ENCODE data around the gene MAP2K5.

Gene MAP2K5

DNA sequence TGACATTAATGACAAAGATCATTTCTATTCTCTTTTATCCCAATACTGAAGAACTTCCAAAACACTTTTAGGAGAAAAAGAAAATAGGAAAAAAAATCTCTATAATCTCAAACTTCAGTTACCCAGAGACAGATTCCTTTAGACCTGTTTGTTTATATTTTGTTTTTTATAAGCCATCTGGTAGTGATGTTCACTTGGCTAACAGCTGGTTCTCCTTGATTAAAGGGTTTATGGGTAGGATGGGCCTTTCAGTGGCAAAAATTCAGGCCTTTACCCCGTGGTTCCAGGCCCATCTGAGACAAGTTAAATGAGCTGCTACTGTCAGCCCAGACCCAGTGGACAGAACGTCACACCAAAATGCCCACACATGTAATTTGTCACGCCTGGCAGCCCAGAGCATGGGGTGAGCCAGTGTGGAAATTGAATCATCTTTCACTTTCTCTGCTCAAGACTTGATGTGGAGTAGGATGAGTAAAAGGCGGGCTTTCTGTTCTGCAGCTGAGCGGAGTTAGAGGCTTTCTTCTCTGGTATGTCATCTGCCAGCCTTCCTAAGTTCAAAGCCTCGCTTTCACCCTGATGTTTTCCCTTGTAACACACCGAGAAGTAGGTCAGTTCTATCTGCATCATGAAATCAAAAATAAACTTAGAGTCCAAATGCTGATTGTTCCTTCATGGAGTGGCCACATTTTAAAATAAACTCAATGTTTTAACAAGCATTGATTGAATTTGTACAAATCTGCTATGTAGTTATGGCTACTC is 220.3 kb downstream of the MAP2K5 start:
- DNase-seq: peak in 1 of 2 experiments; percentile 42

DNA sequence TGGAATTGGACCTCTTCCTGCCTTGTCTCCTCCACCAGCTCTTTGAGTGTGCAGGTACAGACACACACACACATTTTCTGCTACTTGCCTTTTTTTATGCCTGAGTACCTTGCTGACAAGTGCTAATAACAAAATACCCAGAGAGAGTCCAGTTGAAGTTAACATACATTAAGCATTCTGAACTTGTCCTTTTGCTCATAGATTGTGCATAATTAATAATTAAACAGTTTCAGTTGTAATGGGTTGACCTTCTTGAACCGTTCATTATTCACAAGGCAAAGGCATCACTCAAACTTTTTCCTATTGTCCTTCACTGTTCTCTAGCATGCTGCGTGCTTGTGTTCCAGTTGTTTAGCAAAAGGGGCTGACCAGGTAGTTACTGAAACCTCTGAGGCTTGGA is 223.2 kb downstream of the MAP2K5 start:
- DNase-seq: peak in 1 of 2 experiments; percentile 46

DNA sequence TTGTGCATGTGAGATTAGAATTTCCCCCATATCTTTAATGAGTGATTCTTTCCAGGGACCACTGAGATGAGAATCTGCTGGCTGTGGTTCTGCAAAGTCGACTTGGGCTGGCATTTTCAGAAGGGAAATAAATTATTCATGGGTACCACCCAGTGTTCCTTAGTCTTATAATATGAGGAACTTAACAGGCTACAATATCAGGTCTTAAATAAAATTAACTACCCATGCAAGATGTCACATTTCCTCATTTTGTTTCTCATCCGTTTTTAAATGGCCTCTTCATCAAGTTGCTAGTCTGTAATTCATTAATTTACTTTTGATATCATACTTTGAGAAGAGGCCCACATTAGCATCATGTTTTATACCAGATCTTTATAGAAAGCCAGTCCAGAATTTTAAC is 224.5 kb downstream of the MAP2K5 start:
- DNase-seq: peak in 1 of 2 experiments; percentile 59

DNA sequence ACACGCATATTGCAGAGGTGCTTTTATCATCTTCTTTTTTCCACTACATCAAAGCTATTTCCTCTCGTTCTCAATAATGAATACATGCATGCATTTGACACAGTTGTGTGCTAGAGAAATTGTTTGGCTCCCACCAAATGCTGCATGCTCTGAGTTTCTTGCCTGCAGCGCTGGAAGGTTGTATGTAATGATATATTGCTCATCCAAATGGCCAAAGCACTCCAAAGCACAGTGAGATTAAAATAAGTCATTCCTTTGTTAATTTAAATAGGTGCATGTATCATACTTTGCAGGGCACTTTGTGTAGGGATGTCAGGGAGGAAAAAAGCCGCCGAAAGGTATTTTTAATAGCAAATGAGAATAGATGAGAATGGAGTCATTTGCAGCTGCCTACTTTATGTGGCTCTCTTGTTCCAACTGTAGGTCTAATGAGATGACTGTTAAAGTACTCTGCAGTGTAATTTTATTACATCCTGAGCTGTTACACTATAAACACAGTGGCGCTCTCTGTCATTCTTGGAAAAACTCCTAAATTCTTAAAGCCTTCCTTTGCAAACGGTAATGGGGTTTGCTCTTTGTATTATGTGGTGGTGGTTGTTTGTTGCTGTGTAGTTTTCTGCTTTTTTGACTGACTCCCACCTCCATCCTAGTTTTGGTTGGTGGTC is 225.9 kb downstream of the MAP2K5 start:
- DNase-seq: peak; percentile 93

DNA sequence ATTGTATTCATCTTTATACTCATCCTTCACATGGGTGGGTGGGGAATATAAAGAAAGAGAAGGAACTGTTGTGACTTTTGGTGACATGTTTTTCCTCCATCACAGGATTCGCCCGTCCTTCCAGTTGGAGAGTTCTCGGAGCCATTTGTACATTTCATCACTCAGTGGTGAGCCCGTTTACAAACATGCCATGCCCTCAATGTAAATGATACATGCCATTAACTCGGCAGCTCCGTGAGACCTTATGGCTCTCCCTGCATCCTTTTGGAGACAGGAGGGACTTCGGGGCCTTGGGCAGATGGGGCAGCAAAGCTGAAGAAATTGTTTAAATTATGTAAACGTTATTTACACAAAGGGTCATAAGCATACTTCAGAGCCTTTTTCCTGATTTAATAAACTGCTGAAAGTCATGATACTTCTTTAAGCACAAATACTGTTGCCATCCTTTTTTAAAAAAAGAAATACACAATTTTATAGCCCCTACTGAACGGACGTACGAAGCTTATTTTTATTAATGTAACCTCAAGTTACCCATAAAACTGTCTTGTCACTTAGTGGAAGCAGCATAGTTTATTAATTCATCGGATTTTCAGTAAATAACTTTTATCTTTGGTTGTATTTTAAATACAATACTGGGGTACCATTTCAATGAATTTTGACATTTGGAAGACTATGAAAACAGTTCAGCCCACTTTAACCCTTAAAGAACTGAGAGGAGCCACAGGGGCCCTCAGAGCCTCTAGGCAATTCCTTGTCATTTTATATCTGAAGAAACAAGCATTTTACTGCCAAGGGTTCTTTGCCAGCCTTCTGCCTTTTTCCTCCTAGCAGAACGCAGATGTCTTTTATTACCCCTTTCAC is 227.2 kb downstream of the MAP2K5 start:
- DNase-seq: peak; percentile 83 to 87

DNA sequence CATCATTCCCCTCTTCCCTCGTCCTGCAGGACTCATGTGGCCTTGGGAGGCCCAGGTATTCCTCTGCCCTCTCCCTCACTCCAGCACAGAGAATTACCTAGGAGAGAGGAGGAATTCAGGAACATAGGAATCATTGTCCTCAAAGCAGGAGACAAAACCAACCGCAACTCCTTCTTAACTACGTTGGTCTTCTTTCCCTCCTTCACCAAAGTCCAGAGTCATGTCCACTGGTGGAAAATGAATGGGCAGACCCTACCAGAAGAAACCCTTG is 227.8 kb downstream of the MAP2K5 start:
- DNase-seq: peak in 1 of 2 experiments; percentile 55

DNA sequence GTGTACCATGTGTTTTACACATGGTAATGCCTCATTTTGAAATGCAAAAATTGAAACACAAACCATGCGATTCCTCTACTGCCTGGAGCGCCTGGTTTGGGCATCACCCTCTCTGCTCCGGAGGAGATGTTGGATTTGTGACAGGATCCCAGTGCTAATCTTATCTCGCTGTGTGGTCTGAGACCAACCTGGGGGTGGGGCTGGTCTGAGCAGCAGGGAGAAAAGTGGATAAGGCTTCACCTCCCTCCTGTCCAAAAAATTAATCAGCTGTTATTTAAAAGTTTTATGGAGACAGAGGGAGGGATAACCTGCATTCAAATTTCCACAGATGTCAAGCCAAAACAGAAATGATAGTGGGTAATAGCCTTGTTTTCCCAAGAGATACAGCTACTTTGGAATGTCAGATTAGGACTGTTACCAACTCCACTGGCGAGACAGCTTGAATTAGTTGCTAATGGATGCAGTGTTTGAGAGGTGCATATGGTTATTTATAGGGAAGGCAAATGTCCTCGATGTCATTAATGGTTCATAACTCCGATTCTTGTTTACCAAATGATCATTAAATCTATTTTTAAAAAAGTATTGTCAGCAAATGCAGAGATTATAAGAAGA is 228.8 kb downstream of the MAP2K5 start:
- DNase-seq: peak; percentile 76 to 79

DNA sequence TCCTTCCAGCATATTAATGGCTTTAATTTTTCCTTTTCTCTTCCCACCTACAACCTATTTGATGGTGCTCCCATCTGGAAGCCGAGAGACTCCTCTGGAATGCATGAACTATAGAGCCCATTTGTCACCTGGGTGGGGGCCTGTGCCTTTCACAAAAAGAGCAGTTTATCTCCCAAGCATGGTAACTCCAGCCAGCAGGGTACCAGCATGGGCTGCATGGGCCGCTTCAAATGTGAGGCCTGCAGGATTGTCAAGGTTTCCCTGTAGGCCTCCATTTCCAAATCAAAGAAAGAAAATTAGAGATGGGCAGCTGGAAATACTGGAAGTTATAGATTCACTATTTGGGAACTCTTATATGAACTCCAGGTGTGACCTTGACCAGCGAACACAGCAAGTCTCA is 232.1 kb downstream of the MAP2K5 start:
- no peak for DNase-seq

DNA sequence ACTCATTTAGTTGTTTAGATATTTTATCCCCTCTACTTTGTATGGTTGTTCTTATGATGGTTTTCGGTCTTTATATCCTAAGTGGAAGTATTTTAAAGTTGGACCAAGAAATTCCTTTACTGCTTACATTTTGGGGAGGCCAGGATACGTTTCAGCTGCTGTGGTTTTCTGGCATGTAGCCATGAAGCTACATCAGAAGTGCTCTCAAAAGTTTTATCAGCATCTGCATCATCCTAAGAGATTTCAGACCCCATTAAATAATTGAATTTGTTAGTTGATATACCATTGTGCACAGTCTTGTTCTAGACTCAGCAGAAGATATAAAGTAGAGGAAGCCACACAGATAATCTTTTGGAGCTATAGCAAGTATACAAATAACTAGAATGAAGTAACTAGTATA is 232.7 kb downstream of the MAP2K5 start:
- no peak for DNase-seq

DNA sequence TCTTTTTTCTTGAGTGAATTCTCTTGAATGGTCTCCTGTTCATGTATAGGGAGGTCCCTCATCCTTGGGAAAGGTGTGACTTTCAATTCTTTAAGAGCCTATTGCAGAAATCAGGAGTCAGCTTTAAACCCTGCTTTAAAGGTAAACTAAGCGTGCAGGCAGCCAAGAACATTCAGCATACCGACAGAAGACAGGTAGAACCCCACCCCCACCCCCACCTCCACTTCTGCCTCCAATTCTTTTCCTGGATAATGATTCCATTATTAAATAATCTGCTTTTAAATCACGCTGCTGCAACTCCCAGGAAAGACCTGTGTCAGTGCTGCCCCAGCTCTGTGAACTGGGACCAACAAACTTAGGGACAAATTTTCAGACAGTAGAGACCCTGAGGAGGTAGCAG is 233.5 kb downstream of the MAP2K5 start:
- no peak for DNase-seq

DNA sequence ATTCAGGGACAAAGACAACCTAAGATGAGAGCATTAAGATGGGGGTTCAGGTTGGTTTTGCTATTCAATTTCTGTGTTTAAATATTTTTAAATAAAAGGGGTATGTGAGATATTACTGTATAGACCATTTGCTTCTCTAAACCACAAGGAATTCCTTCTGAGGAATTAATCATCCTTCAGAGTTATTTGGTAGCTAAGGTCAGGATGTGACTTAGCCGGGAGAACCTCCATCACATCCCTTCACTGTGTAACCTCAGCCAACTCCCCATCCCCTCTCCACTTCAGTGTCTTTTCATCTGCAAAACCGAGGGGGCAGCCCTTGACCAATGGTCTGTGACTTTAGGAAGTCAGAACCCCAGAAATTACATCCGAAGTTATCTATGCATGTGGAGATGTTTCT is 234.1 kb downstream of the MAP2K5 start:
- no peak for DNase-seq

DNA sequence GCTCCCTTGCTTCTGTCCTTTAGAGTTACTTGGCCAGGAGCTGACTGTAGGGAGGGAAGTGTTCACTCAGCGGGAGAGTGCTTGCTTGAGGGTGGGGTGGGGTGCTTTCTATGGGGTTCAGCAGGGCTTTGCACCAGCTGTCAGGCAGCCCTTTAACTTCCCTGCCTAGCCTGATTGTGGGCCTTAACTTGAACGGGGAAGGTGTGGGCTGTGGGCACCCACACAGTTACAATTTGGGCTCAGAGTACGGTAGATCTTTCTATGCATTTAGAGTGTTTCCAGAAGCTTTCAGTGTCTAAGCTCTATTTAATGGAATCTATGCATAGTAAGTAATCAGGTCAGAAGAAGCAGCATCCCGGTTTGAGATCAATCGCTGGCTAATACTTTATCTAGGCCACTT is 234.6 kb downstream of the MAP2K5 start:
- DNase-seq: no peak

DNA sequence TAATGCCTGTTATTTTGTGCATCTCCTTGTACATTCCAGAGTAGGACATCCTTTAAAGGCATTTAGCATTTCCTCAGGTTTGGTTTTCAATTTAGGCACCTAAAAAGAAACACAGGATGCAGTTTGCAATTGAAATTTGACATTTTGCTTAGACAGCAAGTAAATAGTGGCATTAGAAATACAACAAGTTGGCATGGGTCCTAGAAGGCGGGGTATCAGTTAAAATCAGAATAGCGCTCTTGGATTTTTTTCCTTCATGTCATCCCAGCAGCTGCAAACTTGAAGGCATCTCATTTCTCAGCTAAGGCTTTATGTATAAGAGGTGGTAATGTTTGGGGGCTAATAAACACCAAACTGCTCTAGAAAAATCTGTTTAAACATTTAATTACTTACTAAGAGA is 235.3 kb downstream of the MAP2K5 start:
- DNase-seq: no peak

DNA sequence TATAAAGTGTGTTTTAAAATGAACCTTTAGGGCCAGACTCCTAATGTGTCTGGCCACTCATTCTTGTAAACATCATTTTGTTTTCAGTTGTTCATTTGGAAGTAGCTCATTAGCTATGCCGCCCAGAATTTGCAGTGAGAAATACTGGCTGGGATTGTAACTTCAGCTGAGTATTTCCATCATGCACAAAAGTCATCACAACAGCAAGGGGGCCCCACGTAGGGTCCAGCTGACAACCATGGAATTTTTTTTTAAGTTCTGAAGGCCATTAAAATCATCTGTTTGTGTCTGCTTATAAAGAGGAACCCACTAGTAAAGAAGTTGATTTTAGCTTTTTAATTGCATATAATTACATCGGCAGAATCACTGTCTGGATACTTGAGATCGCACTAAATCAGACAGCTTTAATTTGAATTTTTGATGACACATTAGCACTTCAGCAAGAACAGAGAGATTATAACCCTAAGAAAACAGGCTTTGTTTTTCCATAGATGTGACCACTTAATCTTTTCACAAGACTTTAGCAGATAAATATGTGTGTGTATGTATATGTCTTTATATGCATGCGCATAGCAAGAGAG is 236.6 kb downstream of the MAP2K5 start:
- DNase-seq: peak in 1 of 2 experiments; percentile 32

DNA sequence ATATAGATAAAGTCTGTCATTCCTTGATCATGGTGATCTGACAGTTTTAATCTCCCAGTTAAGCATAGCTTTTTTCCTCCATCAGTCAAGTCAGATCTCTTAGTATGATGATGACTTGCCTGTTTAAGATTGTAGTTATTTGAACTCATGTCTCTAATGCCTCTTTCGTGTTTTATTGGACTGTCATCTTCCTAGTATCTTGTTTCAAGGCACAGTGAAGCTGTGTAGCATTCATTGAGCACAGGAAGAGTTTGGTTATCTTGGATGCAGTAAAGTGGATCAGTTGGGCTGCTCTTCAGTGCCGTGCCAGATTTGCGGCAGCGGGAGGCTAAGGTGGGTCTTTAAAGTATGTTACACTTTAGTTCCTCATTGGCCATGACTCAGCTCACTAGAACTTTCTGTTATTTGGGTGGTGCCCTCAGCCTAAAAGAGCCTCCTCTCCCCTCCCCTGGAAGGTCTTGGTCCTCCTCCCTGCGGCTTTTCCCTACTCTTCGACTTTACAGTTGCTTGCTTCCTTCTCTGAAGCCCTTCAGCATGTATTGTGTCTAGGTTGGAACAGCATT is 237.1 kb downstream of the MAP2K5 start:
- DNase-seq: peak in 1 of 2 experiments; percentile 32

DNA sequence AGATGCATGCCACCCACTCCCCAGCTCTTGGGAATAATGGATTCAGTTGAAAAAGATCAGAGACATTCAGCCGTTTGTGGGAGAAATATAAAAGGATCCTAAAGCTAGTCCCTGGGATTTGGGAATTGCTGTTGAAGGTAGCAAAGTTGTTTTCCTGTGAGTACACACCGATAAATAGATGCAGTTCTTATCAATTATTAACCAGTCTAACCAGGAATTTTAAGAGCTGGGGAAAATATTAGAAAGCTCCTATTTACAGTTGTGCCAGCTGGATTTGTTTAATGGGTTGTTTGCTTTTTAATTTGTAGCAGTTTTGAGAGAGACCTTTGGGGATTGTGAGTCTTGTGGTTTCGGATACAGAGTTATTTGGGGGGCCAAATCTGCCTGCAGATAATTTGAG is 238.6 kb downstream of the MAP2K5 start:
- DNase-seq: peak in 1 of 2 experiments; percentile 49

DNA sequence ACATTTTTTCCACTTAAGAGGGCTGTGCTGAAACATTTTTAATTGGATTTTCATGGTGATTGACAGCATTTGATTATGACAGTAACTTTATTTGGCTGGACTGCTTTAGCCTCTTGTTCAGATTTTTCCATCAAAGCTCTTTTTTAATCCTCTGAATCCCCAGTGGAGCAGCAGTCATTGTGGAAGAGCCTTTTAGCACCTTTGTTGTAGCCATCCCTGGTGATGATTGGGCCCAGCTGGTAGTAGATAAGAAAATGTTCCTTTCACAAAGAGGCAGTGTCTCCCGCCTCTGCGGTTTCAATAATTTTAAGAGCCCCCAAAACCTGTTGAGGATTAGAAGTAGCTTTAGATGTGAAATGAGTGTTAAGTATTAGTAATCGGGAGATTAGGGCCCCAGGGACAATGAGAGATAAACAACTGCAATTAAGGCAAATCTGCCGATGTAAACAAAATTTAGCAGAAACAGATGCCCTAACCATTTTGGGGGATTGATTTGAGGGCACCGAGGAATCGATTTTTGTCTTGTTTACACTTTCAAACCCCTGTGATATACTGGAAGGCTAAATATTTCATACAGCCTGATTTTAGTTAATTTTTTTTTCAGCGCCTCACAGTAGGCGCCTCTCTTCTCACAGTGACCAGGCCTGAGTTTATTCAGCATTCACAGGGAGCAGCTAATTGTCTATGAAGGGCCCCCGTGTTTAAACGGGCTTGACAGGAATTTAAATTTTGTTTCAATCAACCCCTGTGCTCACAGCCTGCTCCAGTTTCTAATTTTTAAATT is 239.6 kb downstream of the MAP2K5 start:
- DNase-seq: peak in 1 of 2 experiments; percentile 42

DNA sequence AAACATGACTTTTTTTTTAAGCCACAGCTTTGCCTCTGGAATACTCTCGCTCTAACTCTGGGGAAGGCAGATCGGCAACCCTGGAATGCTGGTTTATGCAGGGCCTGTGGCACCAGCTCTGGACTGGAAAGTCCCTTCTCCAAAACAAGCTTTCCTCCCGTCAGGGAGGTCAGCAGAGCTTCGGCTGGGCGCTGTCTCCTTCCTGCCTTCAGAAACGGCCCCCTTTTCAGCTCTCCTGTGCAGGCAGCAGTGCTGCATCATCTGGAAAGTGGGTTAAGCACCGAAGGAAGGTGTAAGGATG is 240.1 kb downstream of the MAP2K5 start:
- DNase-seq: no peak

DNA sequence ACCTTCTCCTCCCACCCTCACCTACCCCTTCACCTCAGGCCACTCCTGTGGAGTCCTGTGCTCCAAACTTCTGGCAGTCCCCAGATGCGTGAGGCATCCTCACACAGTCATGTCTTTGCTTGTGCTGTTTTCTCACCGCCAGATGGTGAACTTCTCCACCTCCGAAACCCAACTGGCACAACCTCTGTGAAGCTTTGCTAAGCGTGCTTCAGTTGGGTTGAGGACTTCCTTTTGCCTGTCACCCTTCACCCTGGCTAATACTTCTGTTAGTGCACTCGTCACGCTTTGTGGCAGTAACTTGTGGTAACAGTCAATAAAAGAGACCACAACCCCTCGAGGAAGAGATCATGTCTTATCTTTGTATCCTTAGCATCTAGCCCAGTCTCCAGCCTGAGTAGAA is 240.8 kb downstream of the MAP2K5 start:
- peak in 1 of 2 experiments; percentile 54 for DNase-seq

DNA sequence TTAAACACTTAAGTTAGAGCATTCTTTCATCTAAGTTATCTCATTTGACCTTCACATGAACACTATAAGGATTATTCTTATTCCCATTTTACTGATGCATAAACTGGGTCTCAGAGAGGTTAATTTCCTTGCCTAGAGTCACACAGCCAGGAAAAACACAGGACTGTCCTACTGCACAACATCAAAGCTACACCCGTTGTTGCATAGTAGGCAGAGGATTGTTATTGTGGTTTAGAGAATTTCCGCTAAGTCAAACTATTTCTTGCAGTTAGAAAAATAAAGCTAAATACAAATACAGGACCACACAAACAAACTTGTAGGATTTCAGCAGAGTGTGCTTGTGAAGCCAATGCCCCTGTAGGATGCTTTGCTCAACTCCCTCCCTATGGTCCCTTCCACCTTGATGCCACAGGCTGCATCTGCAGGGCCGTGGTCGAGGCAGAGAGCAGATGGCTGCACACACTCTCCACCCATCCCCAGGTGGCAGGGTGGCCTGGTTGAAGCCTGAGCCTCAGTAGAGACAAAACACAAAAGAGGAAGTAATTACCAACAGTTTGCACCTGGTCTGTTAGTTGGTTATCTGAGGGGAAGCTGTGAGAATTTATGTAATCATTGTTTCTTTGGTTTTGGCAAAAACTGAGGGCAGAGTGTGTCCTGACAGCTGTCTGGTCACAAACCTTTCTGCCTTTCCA is 241.7 kb downstream of the MAP2K5 start:
- peak in 1 of 2 experiments; percentile 46 for DNase-seq

DNA sequence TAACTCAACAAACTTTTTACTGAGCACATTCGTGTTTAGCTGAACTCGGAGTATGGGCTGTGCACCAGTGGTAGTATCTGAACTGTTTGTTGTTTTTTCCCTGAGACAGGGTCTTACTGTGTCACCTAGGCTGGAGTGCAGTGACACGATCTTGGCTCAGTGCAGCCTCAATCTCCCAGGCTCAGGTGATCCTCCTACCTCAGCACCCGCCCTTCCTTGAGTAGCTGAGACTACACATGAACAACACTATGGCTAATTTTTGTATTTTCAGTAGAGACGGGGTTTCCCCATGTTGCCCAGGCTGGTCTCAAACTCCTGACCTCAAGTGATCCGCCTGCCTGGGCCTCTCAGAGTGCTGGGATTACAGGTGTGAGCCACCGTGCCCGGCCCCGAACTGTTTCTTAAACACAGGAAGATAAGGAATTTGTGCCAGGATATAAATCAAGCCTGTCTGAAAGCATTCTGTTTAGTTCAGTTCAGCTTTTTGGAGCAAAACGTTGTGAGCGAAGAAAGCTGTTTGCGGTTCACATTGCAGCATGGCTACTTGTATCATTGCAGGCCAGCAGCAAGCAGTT is 242.4 kb downstream of the MAP2K5 start:
- DNase-seq: no peak

Data from NCI-H526 (cell line).